ENCODE data around the gene UBXN7.
"Not testable (repeated sequence)": the region's sequence is repeated elsewhere in the genome, so short reads cannot be mapped to it uniquely, and the experiment has no call there.

UBXN7 gene

GRCh38 chr3:196315821-196316220 lies 116.4 kb downstream of the UBXN7 start:
- Histone ChIP-seq H3K4me3 (ENCODE audit: low read depth in 1 of 2, low read length in 2 of 2) (no peak overlapping the region), H3K4me1 (ENCODE audit: control insufficient read depth in 1 of 2, insufficient read depth in 2 of 2, low read length in 2 of 2) (no peaks in the 10 kb centered on the region), H3K9me3 (ENCODE audit: control insufficient read depth in 1 of 2, low read length in 2 of 2) (no peaks in the 10 kb centered on the region), H3K36me3 (ENCODE audit: control insufficient read depth in 1 of 2, insufficient read depth in 2 of 2, low read length in 2 of 2) (no peaks in the 10 kb centered on the region), H3K27me3 (ENCODE audit: low read depth, low read length) (no peaks in the 10 kb centered on the region), H3K27ac (ENCODE audit: low read length) (no peak overlapping the region)

GRCh38 chr3:196314597-196314996 lies 117.6 kb downstream of the UBXN7 start:
- Histone ChIP-seq H3K27me3 (ENCODE audit: low read depth, low read length) (no peaks in the 10 kb centered on the region), H3K4me1 (ENCODE audit: control insufficient read depth in 1 of 2, insufficient read depth in 2 of 2, low read length in 2 of 2) (no peaks in the 10 kb centered on the region), H3K36me3 (ENCODE audit: control insufficient read depth in 1 of 2, insufficient read depth in 2 of 2, low read length in 2 of 2) (no peaks in the 10 kb centered on the region), H3K9me3 (ENCODE audit: control insufficient read depth in 1 of 2, low read length in 2 of 2) (no peaks in the 10 kb centered on the region), H3K4me3 (ENCODE audit: low read depth in 1 of 2, low read length in 2 of 2) (no peak overlapping the region), H3K27ac (ENCODE audit: low read length) (no peak overlapping the region)

- not testable (repeated sequence) for H3K9me3 ChIP-seq (ENCODE audit: control insufficient read depth in 1 of 2, low read length in 2 of 2); H3K27me3 ChIP-seq (ENCODE audit: low read depth, low read length); H3K36me3 ChIP-seq (ENCODE audit: control insufficient read depth in 1 of 2, insufficient read depth in 2 of 2, low read length in 2 of 2); H3K4me3 ChIP-seq (ENCODE audit: low read depth in 1 of 2, low read length in 2 of 2); H3K27ac ChIP-seq (ENCODE audit: low read length); H3K4me1 ChIP-seq (ENCODE audit: control insufficient read depth in 1 of 2, insufficient read depth in 2 of 2, low read length in 2 of 2)
These were observed 118.1 kb downstream of the UBXN7 start for GRCh38 chr3:196314086-196314485.

GRCh38 chr3:196302960-196303359 lies 129.3 kb downstream of the UBXN7 start:
- H3K9me3 ChIP-seq (ENCODE audit: control insufficient read depth in 1 of 2, low read length in 2 of 2); H3K4me3 ChIP-seq (ENCODE audit: low read depth in 1 of 2, low read length in 2 of 2); H3K27ac ChIP-seq (ENCODE audit: low read length); H3K36me3 ChIP-seq (ENCODE audit: control insufficient read depth in 1 of 2, insufficient read depth in 2 of 2, low read length in 2 of 2); H3K27me3 ChIP-seq (ENCODE audit: low read depth, low read length); H3K4me1 ChIP-seq (ENCODE audit: control insufficient read depth in 1 of 2, insufficient read depth in 2 of 2, low read length in 2 of 2): not testable (repeated sequence)

- H3K4me1 ChIP-seq (ENCODE audit: control insufficient read depth in 1 of 2, insufficient read depth in 2 of 2, low read length in 2 of 2); H3K27ac ChIP-seq (ENCODE audit: low read length); H3K36me3 ChIP-seq (ENCODE audit: control insufficient read depth in 1 of 2, insufficient read depth in 2 of 2, low read length in 2 of 2); H3K9me3 ChIP-seq (ENCODE audit: control insufficient read depth in 1 of 2, low read length in 2 of 2); H3K27me3 ChIP-seq (ENCODE audit: low read depth, low read length); H3K4me3 ChIP-seq (ENCODE audit: low read depth in 1 of 2, low read length in 2 of 2): not testable (repeated sequence)
These were observed 129.7 kb downstream of the UBXN7 start for GRCh38 chr3:196302551-196302950.

- Histone ChIP-seq H3K36me3 (ENCODE audit: control insufficient read depth in 1 of 2, insufficient read depth in 2 of 2, low read length in 2 of 2) (peaks cover 0 to 5% of the 10 kb centered on the region in 2 donors), H3K27ac (ENCODE audit: low read length) (no peak overlapping the region), H3K9me3 (ENCODE audit: control insufficient read depth in 1 of 2, low read length in 2 of 2) (no peaks in the 10 kb centered on the region), H3K4me1 (ENCODE audit: control insufficient read depth in 1 of 2, insufficient read depth in 2 of 2, low read length in 2 of 2) (no peaks in the 10 kb centered on the region), H3K27me3 (ENCODE audit: low read depth, low read length) (no peaks in the 10 kb centered on the region), H3K4me3 (ENCODE audit: low read depth in 1 of 2, low read length in 2 of 2) (no peak overlapping the region)
These were observed 133.7 kb downstream of the UBXN7 start for GRCh38 chr3:196298521-196298920.
